GM12873 (cell line): ENCODE measurements around the gene ICAM2.

ENCODE experiments used
- CTCF ChIP-seq: IDR thresholded peaks from 2 replicates; pipeline ENCODE4 v1.5.1; 2012; ENCODE audit warnings: low read depth, mild to moderate bottlenecking, moderate library complexity, low read length, control low read depth; ENCODE audit not compliant: insufficient read depth; ENCODE audit errors: missing control alignments

Gene ICAM2

DNA sequence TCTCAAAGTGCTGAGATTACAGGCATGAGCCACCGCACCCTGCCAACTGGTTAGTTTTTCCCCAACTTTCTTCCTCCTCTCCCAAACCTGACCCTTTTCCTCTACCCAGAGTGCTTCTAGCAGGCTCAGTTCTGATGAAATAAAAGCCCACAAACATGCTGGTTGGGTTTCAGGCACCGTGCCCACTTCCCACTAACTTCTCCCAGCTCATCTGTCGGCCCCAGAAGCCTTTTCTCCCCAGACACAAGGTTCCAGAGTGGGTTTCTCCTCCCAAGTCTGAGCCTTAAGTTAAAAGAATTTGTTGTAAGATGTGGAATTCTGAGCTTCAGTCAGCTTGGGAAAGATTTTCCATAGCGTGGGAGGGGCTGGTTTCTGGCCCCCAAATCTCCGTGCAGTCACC, 36.2 kb downstream of the ICAM2 start:
- no peak for TF ChIP-seq CTCF

- TF ChIP-seq CTCF, result no peak
These were observed 37.1 kb downstream of the ICAM2 start for GRCh38 chr17:63983320-63983719.

GRCh38 chr17:63978272-63979200, 41.9 kb downstream of the ICAM2 start:
- no peak for TF ChIP-seq CTCF

- no peak for TF ChIP-seq CTCF
These were observed 43.7 kb downstream of the ICAM2 start for GRCh38 chr17:63976702-63977101.

GRCh38 chr17:63975541-63976092, 44.8 kb downstream of the ICAM2 start:
- TF ChIP-seq CTCF, result no peak

DNA sequence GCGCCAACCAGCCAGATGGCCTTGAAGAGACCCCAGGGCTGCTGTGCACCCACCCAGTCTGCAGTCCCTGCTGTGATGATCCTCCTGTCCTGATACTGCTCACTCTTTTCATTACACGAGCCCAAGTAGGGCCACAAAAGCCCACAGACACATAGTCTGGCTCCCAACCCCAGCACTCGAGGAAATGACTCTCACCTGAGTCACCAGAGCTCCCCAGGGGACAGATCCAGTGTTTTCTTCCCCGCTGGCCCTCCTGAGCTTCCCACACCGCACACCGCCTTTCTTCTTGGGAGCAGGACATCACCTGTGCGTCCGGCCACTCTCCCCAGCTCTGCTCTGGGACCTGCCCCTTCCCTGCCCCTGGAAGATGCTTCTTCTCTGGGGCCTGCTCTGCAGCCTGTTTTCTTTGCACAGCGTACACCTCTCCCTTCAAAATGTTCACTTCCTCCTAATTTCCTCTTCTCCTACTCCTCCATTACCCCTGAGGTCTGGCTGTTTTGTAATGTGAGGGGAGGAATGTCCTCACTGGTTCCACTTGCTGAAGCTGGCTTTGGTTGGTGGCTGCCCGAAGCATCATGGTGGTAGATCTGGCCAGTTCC, 45.7 kb downstream of the ICAM2 start:
- TF ChIP-seq CTCF, result no peak

DNA sequence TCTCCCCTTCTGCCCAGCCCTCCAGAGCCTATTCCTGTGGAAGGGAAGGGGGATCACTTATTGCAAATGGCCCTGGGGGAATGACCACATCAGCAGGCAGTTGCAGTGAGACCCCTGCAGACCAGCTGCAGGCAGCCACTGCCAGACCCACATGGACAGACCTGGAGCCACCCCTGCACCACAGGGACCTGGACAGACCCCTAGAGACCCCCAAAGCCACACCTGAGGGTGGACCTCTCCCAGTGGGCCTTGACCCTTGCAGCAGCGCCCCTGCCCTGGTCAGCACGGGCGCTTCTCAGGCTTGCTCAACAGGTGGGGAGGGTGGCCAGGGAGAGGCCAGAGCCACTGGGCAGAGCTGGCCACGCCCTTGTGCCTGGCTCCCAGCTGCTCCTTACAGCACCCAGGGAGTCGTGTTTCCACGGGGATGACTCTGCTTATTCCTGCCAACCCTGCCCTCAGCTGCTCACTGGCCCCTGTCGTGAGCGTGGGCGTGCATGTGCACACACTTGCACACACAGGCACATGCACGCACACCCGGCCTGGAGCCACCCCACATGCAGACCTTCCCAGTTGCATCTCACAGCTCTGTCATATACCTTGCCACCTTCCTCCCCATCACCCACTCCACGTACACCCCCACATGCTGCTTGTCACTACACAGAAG, 46.4 kb downstream of the ICAM2 start:
- no peak for TF ChIP-seq CTCF
